ENCODE results near the gene VRK3.
"Not testable (repeated sequence)": the region's sequence is repeated elsewhere in the genome, so short reads cannot be mapped to it uniquely, and the experiment has no call there.

VRK3 gene

DNA sequence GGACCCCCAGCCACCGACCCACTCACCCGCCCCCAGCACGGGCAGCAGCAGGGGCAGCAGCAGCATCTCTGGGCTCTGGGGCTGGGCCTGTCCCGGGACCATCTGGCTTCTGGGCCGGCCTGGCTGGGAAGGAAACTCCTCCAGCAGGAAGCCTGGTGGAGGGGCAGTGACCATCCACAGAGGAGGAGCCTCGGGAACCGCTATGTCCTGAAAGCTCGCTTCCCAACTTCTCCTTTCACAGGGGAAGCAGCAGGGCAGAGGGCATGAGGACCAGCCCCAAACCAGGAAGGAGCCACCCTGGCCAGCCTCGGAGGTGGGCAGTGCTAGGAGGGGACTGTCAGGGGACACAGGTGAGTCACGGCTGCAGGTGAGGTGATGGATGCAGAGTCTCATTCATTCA, 64.2 kb downstream of the VRK3 start, which contains the start of gene SIGLEC11:
TSS of gene SIGLEC11 (minus strand) at position 193 of the 400 bp plus-strand sequence. CDS start at position 102, 91 bp downstream.
- TF ChIP-seq GATA3, GATA2 (IDR thresholded peaks at IDR 0.05; ENCODE audit: low read depth, low read length): not testable (repeated sequence)

DNA sequence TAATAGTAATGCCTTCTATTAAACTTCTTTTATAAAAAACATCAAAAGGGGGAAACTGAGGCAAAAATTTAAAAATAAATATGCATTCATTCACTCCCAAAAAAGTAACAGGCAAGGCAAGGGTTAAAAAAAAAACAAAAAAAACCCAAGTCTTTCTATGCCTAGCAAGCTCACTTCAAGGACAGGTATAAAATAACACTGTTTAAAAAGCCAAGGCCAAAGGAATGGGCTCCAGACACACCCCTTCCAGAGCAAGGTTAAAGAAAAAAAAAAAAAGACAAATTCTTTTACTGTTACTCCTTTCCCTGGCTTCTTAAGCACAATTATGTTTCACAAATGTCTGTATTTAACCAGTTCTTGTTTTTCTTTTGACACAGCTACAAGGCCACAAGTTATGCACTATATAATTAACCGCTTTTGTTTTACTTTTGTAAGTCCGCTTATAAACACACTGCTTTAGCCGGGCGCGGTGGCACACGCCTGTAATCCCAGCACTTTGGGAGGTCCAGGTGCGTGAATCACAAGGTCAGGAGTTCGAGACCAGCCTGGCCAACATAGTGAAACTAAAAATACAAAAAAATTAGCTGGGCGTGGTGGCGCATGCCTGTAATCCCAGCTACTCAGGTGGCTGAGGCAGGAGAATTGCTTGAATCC, 67.8 kb downstream of the VRK3 start:
- TF ChIP-seq GATA2 (IDR thresholded peaks at IDR 0.05; ENCODE audit: low read depth, low read length), result no peak

DNA sequence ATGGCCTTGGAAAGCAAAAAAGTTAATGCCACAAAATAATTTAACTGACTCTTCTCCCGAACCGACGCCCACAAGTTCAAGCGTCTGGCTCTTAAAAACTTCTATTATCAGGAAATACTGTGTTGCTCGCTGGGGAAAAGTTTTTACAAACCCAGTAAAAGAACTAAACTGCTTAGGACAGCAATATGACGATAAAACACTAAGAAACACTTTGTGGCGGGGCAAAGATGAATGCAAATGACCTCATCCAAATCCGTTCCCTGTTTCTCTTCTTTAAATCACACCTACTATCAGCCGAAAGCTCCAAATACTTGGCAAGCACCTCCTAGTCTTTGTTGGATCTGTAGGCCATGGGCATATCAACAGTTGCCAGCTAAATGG, 69.1 kb downstream of the VRK3 start:
- TF ChIP-seq GATA2 (IDR thresholded peaks at IDR 0.05; ENCODE audit: low read depth, low read length) (no peak), GATA3 (IDR thresholded peaks at IDR 0.05; ENCODE audit: low read depth, low read length) (no peak)

DNA sequence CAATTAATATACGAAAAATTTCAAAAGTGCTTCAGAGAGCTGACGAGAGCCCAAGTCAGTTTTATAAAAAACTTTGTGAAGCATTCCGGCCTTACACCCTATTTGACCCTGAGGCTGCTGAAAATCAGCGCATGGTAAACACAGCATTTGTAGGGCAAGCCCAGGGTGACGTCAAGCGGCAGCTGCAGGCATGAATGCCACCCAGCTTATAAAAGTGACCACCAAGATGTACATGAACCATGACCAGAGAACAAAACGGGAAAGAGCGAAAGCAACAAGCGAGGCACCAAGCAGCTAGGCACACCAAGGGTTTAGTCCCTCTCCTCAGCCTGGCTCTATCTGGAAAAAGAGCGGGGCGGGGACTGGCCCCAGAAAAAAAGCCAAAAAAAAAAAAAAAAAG, 70.2 kb downstream of the VRK3 start:
- TF ChIP-seq GATA2 (IDR thresholded peaks at IDR 0.05; ENCODE audit: low read depth, low read length) (no peak), GATA3 (IDR thresholded peaks at IDR 0.05; ENCODE audit: low read depth, low read length) (no peak)

GRCh38 chr19:49954092-49954829, 70.9 kb downstream of the VRK3 start:
- TF ChIP-seq GATA3 (IDR thresholded peaks at IDR 0.05; ENCODE audit: low read depth, low read length), result no peak
- no peak for TF ChIP-seq GATA2 (IDR thresholded peaks at IDR 0.05; ENCODE audit: low read depth, low read length)

GRCh38 chr19:49953416-49953815, 71.8 kb downstream of the VRK3 start:
- no peak for TF ChIP-seq GATA2 (IDR thresholded peaks at IDR 0.05; ENCODE audit: low read depth, low read length)
- TF ChIP-seq GATA3 (IDR thresholded peaks at IDR 0.05; ENCODE audit: low read depth, low read length), result no peak

DNA sequence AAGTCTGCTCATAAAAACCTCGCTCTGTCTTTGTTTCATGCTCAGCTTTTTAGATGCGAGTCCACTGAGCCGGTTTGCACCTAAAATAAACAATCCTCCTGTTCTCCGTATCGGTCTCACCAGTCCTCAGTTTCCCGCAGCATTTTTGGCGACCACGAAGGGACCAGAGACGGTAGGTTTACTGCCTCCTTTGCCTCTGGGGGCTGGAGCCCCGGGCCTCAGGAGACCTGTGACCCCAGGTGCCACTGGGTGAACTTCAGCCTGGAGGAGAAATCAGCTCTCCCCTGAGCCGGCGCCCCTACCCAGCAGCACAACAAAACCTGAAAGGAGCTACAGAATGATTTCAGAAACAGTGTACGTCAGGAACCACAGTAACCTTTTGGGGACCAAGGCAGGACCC, 72.3 kb downstream of the VRK3 start:
- no peak for TF ChIP-seq GATA3 (IDR thresholded peaks at IDR 0.05; ENCODE audit: low read depth, low read length)
- no peak for TF ChIP-seq GATA2 (IDR thresholded peaks at IDR 0.05; ENCODE audit: low read depth, low read length)

- TF ChIP-seq GATA3 (IDR thresholded peaks at IDR 0.05; ENCODE audit: low read depth, low read length) (no peak), GATA2 (IDR thresholded peaks at IDR 0.05; ENCODE audit: low read depth, low read length) (no peak)
Observed at GRCh38 chr19:49952479-49952836, 72.7 kb downstream of the VRK3 start.

GRCh38 chr19:49951806-49952478, 73.2 kb downstream of the VRK3 start:
- no peak for TF ChIP-seq GATA2 (IDR thresholded peaks at IDR 0.05; ENCODE audit: low read depth, low read length)
- no peak for TF ChIP-seq GATA3 (IDR thresholded peaks at IDR 0.05; ENCODE audit: low read depth, low read length)

- no peak for TF ChIP-seq GATA2 (IDR thresholded peaks at IDR 0.05; ENCODE audit: low read depth, low read length)
- no peak for TF ChIP-seq GATA3 (IDR thresholded peaks at IDR 0.05; ENCODE audit: low read depth, low read length)
Observed at GRCh38 chr19:49950956-49951526, 74.1 kb downstream of the VRK3 start.

- TF ChIP-seq GATA3 (IDR thresholded peaks at IDR 0.05; ENCODE audit: low read depth, low read length), result no peak
- TF ChIP-seq GATA2 (IDR thresholded peaks at IDR 0.05; ENCODE audit: low read depth, low read length), result no peak
Observed at GRCh38 chr19:49950590-49950948, 74.6 kb downstream of the VRK3 start.

DNA sequence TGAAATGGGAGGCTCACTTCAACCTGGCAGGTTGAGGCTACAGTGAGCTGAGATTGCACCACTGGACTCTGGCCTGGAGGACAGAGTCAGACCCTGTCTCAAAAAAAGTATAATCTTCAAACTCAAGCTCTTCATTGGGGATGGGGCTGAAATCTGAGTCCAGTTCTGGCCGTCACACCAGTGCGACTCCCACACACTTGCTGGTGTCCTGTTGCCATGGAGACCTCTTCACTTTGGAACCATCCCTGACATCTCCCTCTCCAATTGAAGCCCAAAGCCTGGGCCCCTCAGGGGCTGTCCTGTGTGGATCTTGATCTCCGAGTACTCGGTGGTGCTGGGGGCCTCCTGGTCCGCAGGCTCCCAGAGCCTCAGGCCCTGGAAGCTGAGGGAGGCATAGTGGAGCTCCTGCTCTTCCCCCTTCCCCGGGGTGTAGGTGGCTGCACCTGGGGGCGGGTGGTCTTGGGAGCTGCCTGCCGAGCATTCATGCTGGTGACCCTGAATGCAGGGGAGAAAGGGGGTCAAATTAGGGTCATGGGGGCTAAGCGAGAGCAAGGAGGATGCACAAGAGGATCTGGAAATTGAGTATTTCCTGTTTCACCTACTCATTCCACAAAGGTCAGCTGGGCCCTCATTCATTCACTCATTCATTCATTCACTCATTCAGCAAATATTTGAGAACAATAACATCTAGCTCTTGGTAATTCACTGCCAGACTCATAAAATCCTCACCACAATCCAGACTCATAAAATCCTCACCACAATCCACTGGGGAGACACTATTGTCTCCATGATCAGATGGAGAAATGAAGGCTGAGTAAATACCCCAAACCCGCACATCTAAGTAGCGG, 75.2 kb downstream of the VRK3 start:
- TF ChIP-seq GATA3 (IDR thresholded peaks at IDR 0.05; ENCODE audit: low read depth, low read length), result no peak

DNA sequence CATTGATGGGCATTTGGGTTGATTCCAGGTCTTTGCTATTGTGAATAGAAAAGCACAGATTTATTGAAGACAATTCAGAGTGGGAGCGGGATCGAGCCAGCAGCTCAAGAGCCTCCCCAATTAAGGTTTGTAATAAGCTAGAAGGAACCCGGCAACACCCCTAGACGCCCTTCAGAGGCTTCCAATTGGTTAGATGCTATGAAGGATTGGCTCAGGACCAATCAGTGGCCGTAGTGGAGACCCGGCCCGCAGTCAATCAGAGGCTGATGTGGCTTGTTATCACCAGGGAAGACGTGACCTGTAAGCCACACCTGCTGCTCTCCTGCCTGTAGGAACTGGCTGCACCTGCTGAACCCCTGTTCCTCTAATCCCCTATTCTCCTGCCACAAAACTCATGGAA, 78.8 kb downstream of the VRK3 start:
- TF ChIP-seq GATA2 (IDR thresholded peaks at IDR 0.05; ENCODE audit: low read depth, low read length), result no peak
- no peak for TF ChIP-seq GATA3 (IDR thresholded peaks at IDR 0.05; ENCODE audit: low read depth, low read length)

- TF ChIP-seq GATA3 (IDR thresholded peaks at IDR 0.05; ENCODE audit: low read depth, low read length) (no peak), GATA2 (IDR thresholded peaks at IDR 0.05; ENCODE audit: low read depth, low read length) (no peak)
Observed at GRCh38 chr19:49940482-49940791, 84.7 kb downstream of the VRK3 start.
